Immature natural killer cell (primary cell): Measurements from ENCODE around the gene SDK1. TPM values are rescaled to one million over a fixed set of nuclear protein-coding genes. Genes with fewer than 3 reads are reported as not detected.

Experiments used
- DNase-seq, 3 donors: peaks; one replicate each; pipeline ENCODE4 v3.0.0; 2022; ENCODE audit warnings: mixed read lengths in 1 of 3
- H3K27ac Mint-ChIP-seq, 6 donors: one replicate each; pipeline ENCODE4 v1.8.0; 2020; ENCODE audit warnings: mixed read lengths in 6 of 6, mild to moderate bottlenecking in 5 of 6, inconsistent platforms in 4 of 6, moderate library complexity in 3 of 6
- H3K27me3 Mint-ChIP-seq, 3 donors: one replicate each; pipeline ENCODE4 v1.8.0; 2020 to 2021; ENCODE audit warnings: low read depth in 3 of 3, mild to moderate bottlenecking in 3 of 3, mixed read lengths in 3 of 3, moderate library complexity in 3 of 3, inconsistent platforms in 1 of 3
- H3K36me3 Mint-ChIP-seq, 3 donors: one replicate each; pipeline ENCODE4 v1.8.0; 2020; ENCODE audit warnings: mixed read lengths in 3 of 3, inconsistent platforms in 2 of 3, mild to moderate bottlenecking in 2 of 3
- H3K4me1 Mint-ChIP-seq, 2 donors: one replicate each; pipeline ENCODE4 v1.8.0; 2020; ENCODE audit warnings: inconsistent platforms in 2 of 2, mild to moderate bottlenecking in 2 of 2, mixed read lengths in 2 of 2, moderate library complexity in 1 of 2
- H3K4me3 Mint-ChIP-seq, 5 donors: one replicate each; pipeline ENCODE4 v1.8.0; 2020; ENCODE audit warnings: mild to moderate bottlenecking in 5 of 5, mixed read lengths in 5 of 5, inconsistent platforms in 3 of 5, moderate library complexity in 3 of 5
- H3K9me3 Mint-ChIP-seq, 6 donors: one replicate each; pipeline ENCODE4 v1.8.0; 2020; ENCODE audit warnings: mild to moderate bottlenecking in 6 of 6, mixed read lengths in 6 of 6, inconsistent platforms in 4 of 6, moderate library complexity in 3 of 6
- polyA plus RNA-seq, 3 donors: library from polyadenylated mRNA; unstranded; fragments of 300-500 nt; fragmentation: Illumina TruSeq; gene quantifications; one replicate each; pipeline ENCODE4 v1.2.3, GENCODE V29; 2021

Gene SDK1
- polyA plus RNA-seq, 3 donors from 2014 or later: not detected

- Mint-ChIP-seq H3K36me3 (no peaks in the 10 kb centered on the region), H3K4me3 (no peak overlapping the region), H3K9me3 (no peaks in the 10 kb centered on the region), H3K27me3 (peaks cover 2 to 7% (median 6%) of the 10 kb centered on the region in 3 donors), H3K27ac (no peak overlapping the region), H3K4me1 (no peaks in the 10 kb centered on the region)
- no peak for DNase-seq
Measured at GRCh38 chr7:4168041-4168440, 867.0 kb downstream of the SDK1 start.

DNA sequence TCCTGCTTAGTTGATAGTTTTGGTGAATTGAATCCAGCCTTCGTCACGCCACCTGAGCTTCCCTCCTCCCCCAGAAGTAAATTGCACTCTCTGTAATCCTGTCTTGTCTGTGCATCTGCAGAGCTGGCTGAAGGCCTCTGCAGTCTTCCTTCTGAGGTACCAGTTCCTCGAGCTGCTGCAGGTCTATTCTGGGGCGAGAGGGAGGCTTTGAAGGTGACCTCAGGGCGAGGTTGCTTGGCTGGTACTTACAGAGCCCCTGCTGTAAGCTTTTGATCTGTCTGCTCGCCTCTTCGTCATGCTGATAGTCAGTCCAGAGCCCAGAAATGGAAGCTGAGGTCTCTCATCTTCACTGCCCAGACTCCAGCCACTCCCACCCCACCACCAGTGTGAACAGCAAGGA, 867.5 kb downstream of the SDK1 start:
- Mint-ChIP-seq H3K27ac (no peak overlapping the region), H3K4me3 (no peak overlapping the region), H3K27me3 (peaks cover 2 to 6% (median 2%) of the 10 kb centered on the region in 3 donors), H3K36me3 (no peaks in the 10 kb centered on the region), H3K4me1 (no peaks in the 10 kb centered on the region), H3K9me3 (no peaks in the 10 kb centered on the region)
- no peak for DNase-seq

- H3K36me3 Mint-ChIP-seq: no peaks in the 10 kb centered on the region
- H3K27ac Mint-ChIP-seq: no peak overlapping the region
- H3K27me3 Mint-ChIP-seq: peaks cover 2 to 6% (median 2%) of the 10 kb centered on the region in 3 donors
- no peaks in the 10 kb centered on the region for H3K9me3 Mint-ChIP-seq
- no peak overlapping the region for H3K4me3 Mint-ChIP-seq
- no peak for DNase-seq
- H3K4me1 Mint-ChIP-seq: no peaks in the 10 kb centered on the region
Measured at GRCh38 chr7:4169455-4169854, 868.4 kb downstream of the SDK1 start.

GRCh38 chr7:4170997-4171786, 870.1 kb downstream of the SDK1 start:
- Mint-ChIP-seq H3K27me3 (peaks cover 2 to 8% (median 2%) of the 10 kb centered on the region in 3 donors), H3K4me3 (no peak overlapping the region), H3K9me3 (no peaks in the 10 kb centered on the region), H3K4me1 (no peaks in the 10 kb centered on the region), H3K27ac (no peak overlapping the region), H3K36me3 (no peaks in the 10 kb centered on the region)
- DNase-seq: no peak

DNA sequence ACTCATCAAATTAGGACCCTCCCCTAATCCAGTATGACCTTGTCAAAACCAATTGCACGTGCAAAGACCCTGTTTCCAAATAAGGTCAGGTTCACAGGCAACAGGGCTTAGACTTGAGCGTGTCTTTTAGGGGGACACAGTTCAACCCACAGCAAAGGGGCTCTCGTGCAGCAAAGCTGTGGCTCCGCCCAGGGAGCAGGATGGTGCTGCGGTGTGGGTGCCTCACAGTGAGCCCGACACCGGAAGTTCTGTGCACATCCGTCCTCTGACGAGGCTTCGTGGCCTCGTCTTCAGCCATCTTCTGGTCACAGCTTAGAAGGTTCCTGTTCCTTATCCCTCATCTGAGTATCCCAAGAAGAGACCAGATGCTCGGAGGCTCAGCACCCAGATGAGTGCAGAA, 871.8 kb downstream of the SDK1 start:
- Mint-ChIP-seq H3K4me1 (no peaks in the 10 kb centered on the region), H3K36me3 (no peaks in the 10 kb centered on the region), H3K9me3 (no peaks in the 10 kb centered on the region), H3K27ac (no peak overlapping the region), H3K27me3 (peaks cover 2 to 8% (median 2%) of the 10 kb centered on the region in 3 donors), H3K4me3 (no peak overlapping the region)
- no peak for DNase-seq

- Mint-ChIP-seq H3K27me3 (peaks cover 2 to 8% (median 2%) of the 10 kb centered on the region in 3 donors), H3K4me1 (no peaks in the 10 kb centered on the region), H3K36me3 (no peaks in the 10 kb centered on the region), H3K4me3 (no peak overlapping the region), H3K27ac (peak overlapping the region in 1 of 6 donors; percentile 57), H3K9me3 (no peaks in the 10 kb centered on the region)
- DNase-seq: no peak
Measured at GRCh38 chr7:4173615-4174014, 872.6 kb downstream of the SDK1 start.

DNA sequence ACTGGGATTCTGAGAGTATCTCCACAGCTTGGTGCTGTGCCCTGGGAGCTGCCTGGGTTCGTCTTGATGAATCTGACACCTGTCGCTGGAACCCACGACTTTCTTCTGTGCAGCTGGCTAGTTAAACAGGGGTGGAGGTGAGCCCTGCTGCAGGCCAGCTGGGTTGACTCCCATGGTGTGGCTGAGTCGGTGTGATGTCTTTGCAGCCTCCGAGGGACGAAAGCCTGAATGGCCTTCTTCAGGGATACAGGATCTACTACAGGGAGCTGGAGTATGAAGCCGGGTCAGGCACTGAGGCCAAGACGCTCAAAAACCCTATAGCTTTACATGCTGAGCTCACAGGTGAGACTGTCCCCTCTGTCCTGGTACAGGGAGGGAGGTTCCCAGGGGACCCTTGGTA, 873.0 kb downstream of the SDK1 start:
- peaks cover 2 to 8% (median 2%) of the 10 kb centered on the region in 3 donors for H3K27me3 Mint-ChIP-seq
- H3K27ac Mint-ChIP-seq: no peak overlapping the region
- no peak overlapping the region for H3K4me3 Mint-ChIP-seq
- H3K9me3 Mint-ChIP-seq: no peaks in the 10 kb centered on the region
- no peaks in the 10 kb centered on the region for H3K36me3 Mint-ChIP-seq
- DNase-seq: no peak
- H3K4me1 Mint-ChIP-seq: no peaks in the 10 kb centered on the region

- Mint-ChIP-seq H3K4me1 (no peaks in the 10 kb centered on the region), H3K36me3 (no peaks in the 10 kb centered on the region), H3K27me3 (peaks cover 2 to 8% (median 2%) of the 10 kb centered on the region in 3 donors), H3K4me3 (no peak overlapping the region), H3K9me3 (no peaks in the 10 kb centered on the region), H3K27ac (no peak overlapping the region)
- no peak for DNase-seq
Measured at GRCh38 chr7:4174451-4174850, 873.4 kb downstream of the SDK1 start.

GRCh38 chr7:4174884-4175283, 873.8 kb downstream of the SDK1 start:
- Mint-ChIP-seq H3K4me3 (no peak overlapping the region), H3K36me3 (no peaks in the 10 kb centered on the region), H3K9me3 (no peaks in the 10 kb centered on the region), H3K27ac (no peak overlapping the region), H3K27me3 (peaks cover 2 to 8% (median 2%) of the 10 kb centered on the region in 3 donors), H3K4me1 (no peaks in the 10 kb centered on the region)
- no peak for DNase-seq

DNA sequence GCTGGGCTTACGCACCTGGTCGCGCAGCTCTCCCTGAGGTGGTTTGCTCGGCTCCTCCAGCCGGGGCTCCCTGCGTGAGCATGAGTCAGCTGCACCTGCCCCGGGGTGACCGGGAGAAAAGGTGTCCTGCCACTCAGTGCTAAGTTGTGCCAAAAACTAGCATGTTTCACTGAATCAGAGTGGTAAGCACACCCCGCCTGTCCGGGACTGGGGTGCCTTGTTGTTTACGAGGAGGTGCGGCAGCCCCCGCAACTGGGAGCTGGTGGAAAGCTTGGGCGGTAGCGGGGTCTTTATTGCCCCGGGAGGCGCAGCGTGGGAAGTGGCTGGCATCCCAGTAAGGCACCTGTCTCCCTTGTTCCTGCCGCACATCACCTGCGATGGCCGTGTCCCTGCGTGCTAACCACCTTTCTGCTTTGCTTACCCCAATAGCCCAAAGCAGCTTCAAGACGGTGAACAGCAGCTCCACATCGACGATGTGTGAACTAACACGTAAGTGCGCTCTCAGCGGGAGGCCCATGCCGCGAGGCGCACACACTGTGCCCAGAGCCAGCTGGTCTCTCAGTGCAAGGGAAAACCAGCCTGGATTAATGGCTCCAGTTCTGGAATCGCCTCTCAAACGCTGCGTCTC, 874.4 kb downstream of the SDK1 start:
- no peak for DNase-seq
- Mint-ChIP-seq H3K9me3 (no peaks in the 10 kb centered on the region), H3K27me3 (peaks cover 2 to 8% (median 2%) of the 10 kb centered on the region in 3 donors), H3K4me1 (no peaks in the 10 kb centered on the region), H3K36me3 (no peaks in the 10 kb centered on the region), H3K27ac (no peak overlapping the region), H3K4me3 (no peak overlapping the region)

DNA sequence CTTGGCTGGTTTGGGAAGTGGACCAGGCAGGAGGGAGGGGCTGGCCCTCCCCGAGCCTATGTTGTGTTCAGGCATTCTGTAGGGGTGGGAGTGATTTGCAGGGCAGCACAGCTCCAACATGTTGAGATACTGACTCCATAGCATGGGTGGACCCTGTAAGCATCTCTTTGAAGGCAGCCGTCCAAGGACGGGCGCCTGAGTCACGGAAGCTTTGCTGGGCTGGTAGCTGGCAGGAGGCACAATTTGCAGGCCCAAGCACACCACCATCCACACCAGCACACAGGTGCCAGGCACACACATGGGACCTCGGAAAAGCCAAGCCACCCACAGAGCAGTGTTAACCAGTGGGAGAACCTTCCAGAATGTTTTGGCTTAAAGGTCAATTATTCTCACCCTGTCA, 875.9 kb downstream of the SDK1 start:
- Mint-ChIP-seq H3K27me3 (peaks cover 0 to 7% (median 2%) of the 10 kb centered on the region in 3 donors), H3K4me3 (no peak overlapping the region), H3K36me3 (no peaks in the 10 kb centered on the region), H3K27ac (no peak overlapping the region), H3K9me3 (no peaks in the 10 kb centered on the region), H3K4me1 (no peaks in the 10 kb centered on the region)
- DNase-seq: no peak

DNA sequence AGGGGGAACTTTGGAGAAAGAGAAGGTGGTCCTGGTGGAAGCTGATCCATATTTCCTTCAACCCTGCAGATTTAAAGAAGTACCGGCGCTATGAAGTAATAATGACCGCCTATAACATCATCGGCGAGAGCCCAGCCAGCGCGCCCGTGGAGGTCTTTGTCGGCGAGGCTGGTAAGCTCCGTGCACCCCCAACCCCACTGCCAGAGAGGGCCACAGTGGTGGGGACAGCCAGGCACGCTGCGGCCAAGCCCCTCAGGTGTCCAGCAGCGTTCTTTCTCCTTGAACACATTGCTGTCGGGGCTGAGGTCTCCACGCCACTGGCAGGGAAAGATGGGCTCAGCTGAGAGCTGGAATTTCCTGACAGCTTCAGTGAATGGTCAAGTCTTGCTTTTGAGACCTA, 877.4 kb downstream of the SDK1 start:
- Mint-ChIP-seq H3K27ac (peak overlapping the region in 1 of 6 donors; percentile 37), H3K4me1 (no peaks in the 10 kb centered on the region), H3K27me3 (peaks cover 0 to 4% (median 2%) of the 10 kb centered on the region in 3 donors), H3K9me3 (no peaks in the 10 kb centered on the region), H3K4me3 (no peak overlapping the region), H3K36me3 (no peaks in the 10 kb centered on the region)
- DNase-seq: no peak

DNA sequence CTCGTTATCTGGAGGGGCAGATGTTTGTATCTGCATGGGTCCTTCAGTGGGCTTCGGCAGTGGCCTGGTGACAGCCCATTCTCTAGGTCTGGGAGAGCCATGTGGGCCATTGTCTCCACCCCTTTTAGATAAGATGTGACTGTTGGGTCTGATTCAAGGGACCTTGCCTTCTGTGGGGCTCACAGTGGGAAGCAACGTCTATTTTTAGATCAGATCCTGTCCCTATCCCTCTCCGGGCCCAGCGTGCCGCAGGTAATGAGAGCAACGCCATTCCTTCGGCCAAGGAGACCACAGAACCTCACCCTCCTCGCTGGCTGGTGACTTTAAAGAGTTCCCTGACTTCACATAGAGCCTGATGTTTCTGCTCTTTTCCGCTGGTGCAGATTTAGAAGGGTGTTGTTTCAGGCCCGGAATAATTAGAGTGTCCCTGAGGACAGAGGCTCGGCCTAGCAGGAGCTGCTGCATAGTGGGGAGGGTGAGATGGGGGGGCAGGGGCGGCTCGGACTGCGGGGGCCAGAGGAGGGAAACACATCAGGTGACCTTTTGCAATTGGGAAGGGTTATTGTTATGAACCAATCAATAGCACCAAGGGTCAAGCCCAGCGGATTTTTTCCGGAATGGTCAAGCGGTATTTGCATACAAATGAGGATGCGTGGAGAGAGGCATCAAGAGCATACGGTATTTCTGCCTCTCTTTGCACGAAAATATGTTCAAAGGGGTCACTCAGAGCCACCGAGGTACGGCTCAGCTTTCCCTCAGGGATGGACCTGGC, 878.0 kb downstream of the SDK1 start:
- no peak overlapping the region for H3K27ac Mint-ChIP-seq
- peaks cover 0 to 4% (median 2%) of the 10 kb centered on the region in 3 donors for H3K27me3 Mint-ChIP-seq
- no peaks in the 10 kb centered on the region for H3K4me1 Mint-ChIP-seq
- no peak overlapping the region for H3K4me3 Mint-ChIP-seq
- H3K36me3 Mint-ChIP-seq: no peaks in the 10 kb centered on the region
- peaks cover 0 to 2% (median 0%) of the 10 kb centered on the region in 6 donors for H3K9me3 Mint-ChIP-seq
- no peak for DNase-seq
